WTC11 (cell line): ENCODE results near the gene RASSF3.

Source experiments
- CTCF ChIP-seq: fragments of 200-600 bp; IDR thresholded peaks from 2 replicates; pipeline ENCODE4 v1.8.0; 2022; ENCODE audit warnings: antibody characterized with exemption
- MLX ChIP-seq: sonication (generic); formaldehyde crosslinking; IDR thresholded peaks from 2 replicates; pipeline ENCODE4 v1.8.1; 2023; ENCODE audit warnings: mild to moderate bottlenecking, missing genetic modification reagents, moderate library complexity

DNA sequence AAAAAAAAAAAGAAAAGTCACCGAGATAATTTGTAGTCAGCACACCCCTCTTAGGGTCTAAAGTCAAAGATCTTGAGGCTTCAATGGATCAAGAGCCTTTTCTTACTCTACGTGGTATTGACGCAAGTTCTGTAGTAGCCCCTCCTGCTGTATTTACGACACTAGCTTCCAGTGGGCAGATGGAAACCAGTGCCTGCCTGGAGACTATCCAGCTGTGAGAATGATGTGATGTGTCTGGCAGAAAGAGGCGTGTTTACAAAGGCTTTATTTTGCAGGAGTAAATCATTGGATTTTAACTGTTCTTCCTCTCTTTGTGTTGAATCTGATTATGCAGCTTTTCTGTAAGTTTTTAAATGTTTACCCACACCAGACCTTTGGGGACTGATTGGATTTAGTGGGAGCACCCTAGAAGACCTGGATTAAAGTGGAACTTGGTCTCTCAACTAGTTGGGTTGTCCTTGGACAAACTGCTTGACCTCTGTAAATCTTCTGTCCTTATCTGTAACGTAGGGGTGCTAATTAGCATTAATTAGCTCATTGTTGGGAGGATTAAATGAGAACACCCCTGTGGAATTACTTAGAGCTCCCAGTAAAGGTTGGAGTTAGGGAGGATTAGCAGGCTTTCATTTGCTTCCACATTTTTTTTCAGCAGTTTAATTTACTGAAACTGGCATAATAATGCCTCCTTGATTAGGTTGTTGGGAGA lies 72.4 kb downstream of the RASSF3 start:
- TF ChIP-seq MLX (CRISPR knock-in tag) (no peak), CTCF (no peak)
